Measurements from ENCODE around the gene CACNA2D2.

DNA sequence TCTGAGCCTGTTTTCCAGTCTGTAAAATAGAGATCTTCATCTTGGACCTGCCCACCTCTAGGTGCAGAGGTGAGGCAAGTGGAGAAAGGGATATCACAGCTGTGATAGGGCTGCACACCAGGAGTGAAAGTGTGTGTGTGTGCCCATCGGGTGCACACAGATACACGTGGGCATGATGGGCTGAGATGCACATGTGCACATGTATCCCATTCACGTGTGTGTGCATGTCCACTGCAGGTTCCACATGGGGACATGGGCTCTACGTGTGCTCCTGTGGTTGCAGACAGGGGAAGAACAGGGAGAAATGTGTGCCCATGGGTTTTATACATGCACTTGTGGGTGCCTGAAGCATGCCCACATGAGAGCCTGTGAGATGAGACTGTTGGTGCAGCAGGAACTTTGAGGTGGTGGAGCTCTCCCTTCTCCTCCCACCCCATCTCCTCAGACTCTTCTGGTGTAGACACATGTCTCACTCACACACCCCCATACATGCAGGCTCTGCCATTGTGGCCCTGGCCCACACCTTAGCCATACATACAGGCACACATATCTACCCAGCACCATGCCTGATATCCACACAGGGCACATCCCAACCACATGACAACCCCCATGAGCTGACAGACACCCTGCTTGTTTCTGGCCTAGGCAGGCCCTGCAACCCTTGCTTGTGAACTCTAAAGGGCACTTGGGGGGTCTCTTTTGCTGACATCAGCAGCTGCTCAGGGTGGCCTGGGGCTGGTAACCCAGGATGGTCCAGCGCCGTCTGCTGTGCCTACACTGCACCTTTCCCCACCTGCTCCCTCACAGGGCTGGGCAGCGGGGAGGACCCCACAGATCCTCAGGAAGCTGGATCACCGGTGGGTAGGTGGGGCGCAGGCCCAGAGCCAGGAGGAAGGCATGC, 86.4 kb downstream of the CACNA2D2 start:
- TF ChIP-seq, protein P1, sequence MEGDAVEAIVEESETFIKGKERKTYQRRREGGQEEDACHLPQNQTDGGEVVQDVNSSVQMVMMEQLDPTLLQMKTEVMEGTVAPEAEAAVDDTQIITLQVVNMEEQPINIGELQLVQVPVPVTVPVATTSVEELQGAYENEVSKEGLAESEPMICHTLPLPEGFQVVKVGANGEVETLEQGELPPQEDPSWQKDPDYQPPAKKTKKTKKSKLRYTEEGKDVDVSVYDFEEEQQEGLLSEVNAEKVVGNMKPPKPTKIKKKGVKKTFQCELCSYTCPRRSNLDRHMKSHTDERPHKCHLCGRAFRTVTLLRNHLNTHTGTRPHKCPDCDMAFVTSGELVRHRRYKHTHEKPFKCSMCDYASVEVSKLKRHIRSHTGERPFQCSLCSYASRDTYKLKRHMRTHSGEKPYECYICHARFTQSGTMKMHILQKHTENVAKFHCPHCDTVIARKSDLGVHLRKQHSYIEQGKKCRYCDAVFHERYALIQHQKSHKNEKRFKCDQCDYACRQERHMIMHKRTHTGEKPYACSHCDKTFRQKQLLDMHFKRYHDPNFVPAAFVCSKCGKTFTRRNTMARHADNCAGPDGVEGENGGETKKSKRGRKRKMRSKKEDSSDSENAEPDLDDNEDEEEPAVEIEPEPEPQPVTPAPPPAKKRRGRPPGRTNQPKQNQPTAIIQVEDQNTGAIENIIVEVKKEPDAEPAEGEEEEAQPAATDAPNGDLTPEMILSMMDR (IDR thresholded peaks at IDR 0.05; ENCODE audit: low read depth, low read length, missing input control): no peak
- no peak for TF ChIP-seq TAF1 (conservative IDR thresholded peaks at IDR 0.05)
- no peak for TF ChIP-seq YY1 (IDR thresholded peaks at IDR 0.05)
- TF ChIP-seq, protein P2, sequence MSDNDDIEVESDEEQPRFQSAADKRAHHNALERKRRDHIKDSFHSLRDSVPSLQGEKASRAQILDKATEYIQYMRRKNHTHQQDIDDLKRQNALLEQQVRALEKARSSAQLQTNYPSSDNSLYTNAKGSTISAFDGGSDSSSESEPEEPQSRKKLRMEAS (IDR thresholded peaks at IDR 0.05): no peak
- TF ChIP-seq RAD21 (IDR thresholded peaks at IDR 0.05): no peak
- TF ChIP-seq GABPA (IDR thresholded peaks at IDR 0.05 in 1 of 2, conservative IDR thresholded peaks at IDR 0.05 in 1 of 2): no peak
- TF ChIP-seq RXRA (IDR thresholded peaks at IDR 0.05): no peak
- TF ChIP-seq NR2F2 (IDR thresholded peaks at IDR 0.05): no peak
- no peak for TF ChIP-seq FOXA1 (IDR thresholded peaks at IDR 0.05)
- TF ChIP-seq, protein P3, sequence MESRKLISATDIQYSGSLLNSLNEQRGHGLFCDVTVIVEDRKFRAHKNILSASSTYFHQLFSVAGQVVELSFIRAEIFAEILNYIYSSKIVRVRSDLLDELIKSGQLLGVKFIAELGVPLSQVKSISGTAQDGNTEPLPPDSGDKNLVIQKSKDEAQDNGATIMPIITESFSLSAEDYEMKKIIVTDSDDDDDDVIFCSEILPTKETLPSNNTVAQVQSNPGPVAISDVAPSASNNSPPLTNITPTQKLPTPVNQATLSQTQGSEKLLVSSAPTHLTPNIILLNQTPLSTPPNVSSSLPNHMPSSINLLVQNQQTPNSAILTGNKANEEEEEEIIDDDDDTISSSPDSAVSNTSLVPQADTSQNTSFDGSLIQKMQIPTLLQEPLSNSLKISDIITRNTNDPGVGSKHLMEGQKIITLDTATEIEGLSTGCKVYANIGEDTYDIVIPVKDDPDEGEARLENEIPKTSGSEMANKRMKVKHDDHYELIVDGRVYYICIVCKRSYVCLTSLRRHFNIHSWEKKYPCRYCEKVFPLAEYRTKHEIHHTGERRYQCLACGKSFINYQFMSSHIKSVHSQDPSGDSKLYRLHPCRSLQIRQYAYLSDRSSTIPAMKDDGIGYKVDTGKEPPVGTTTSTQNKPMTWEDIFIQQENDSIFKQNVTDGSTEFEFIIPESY (IDR thresholded peaks at IDR 0.05): no peak
- TF ChIP-seq, protein P4, sequence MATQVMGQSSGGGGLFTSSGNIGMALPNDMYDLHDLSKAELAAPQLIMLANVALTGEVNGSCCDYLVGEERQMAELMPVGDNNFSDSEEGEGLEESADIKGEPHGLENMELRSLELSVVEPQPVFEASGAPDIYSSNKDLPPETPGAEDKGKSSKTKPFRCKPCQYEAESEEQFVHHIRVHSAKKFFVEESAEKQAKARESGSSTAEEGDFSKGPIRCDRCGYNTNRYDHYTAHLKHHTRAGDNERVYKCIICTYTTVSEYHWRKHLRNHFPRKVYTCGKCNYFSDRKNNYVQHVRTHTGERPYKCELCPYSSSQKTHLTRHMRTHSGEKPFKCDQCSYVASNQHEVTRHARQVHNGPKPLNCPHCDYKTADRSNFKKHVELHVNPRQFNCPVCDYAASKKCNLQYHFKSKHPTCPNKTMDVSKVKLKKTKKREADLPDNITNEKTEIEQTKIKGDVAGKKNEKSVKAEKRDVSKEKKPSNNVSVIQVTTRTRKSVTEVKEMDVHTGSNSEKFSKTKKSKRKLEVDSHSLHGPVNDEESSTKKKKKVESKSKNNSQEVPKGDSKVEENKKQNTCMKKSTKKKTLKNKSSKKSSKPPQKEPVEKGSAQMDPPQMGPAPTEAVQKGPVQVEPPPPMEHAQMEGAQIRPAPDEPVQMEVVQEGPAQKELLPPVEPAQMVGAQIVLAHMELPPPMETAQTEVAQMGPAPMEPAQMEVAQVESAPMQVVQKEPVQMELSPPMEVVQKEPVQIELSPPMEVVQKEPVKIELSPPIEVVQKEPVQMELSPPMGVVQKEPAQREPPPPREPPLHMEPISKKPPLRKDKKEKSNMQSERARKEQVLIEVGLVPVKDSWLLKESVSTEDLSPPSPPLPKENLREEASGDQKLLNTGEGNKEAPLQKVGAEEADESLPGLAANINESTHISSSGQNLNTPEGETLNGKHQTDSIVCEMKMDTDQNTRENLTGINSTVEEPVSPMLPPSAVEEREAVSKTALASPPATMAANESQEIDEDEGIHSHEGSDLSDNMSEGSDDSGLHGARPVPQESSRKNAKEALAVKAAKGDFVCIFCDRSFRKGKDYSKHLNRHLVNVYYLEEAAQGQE (IDR thresholded peaks at IDR 0.05): no peak

Data from liver (tissue), 3 donors.